ENCODE data around the gene GPR132. TPM values are rescaled to one million over a fixed set of nuclear protein-coding genes. Genes with fewer than 3 reads are reported as not detected.

Gene GPR132
- total and polyA plus RNA-seq, 2 donors (not counting 3 experiments of a cell fraction or from before 2014, with no cell fraction given), result not detected

GRCh38 chr14:105064721-105065143 is 498 bp downstream of the GPR132 start:
- no TSS peak for BruUV-seq (replicated peaks)
- CTCF ChIA-PET, result interaction anchor here (1.2 kb wide), 1 partner anchor 25 kb away, joined by 5 read pairs; no protein-coding TSS in a partner anchor
- H3K79me2 ChIP-seq (ENCODE audit: control insufficient read depth, insufficient read depth, low read length), result no peaks in the 10 kb centered on the region
- FAIRE-seq (no peak), DNase-seq (ENCODE audit: low read depth, low spot score) (no peak)
- no peak overlapping the region for H3K27ac ChIP-seq (ENCODE audit: insufficient read depth, low read depth, low read length)
- intact Hi-C loops (cut with micrococcal nuclease), result no loop called here
- peaks cover 17% of the 10 kb centered on the region for H3K4me1 ChIP-seq (ENCODE audit: control insufficient read depth, extremely low read depth, insufficient read depth, low read length)
- dilution Hi-C loops (cut with MboI; ENCODE audit: extremely low pct_ligation_motif_present, low sequenced_read_pairs), result no loop called here
- no peak overlapping the region for H3K4me2 ChIP-seq (ENCODE audit: insufficient read depth, low read length)
- H3K9me3 ChIP-seq (replicated peaks; ENCODE audit: control insufficient read depth, insufficient read depth, low read length), result no peaks in the 10 kb centered on the region
- H3K9ac ChIP-seq (replicated peaks; ENCODE audit: extremely low read depth, insufficient read depth, low read length), result no peak overlapping the region
- H2AFZ ChIP-seq (ENCODE audit: low read depth, low read length), result no peak overlapping the region
- no peaks in the 10 kb centered on the region for H3K27me3 ChIP-seq (ENCODE audit: control insufficient read depth in 2 of 2, insufficient read depth in 2 of 2, low read length in 2 of 2)
- POLR2A ChIA-PET, result no interaction called here
- H3K4me3 ChIP-seq (replicated peaks in 1 of 3; ENCODE audit: insufficient read depth in 1 of 3, low read depth in 1 of 3, low read length in 3 of 3), result no peak overlapping the region
- H3K9me1 ChIP-seq (replicated peaks; ENCODE audit: control insufficient read depth, extremely low read depth, insufficient read depth, low read length), result no peaks in the 10 kb centered on the region
- H3K36me3 ChIP-seq (ENCODE audit: control insufficient read depth in 2 of 2, extremely low read depth in 1 of 2, insufficient read depth in 2 of 2, low read length in 2 of 2), result no peaks in the 10 kb centered on the region
- H4K20me1 ChIP-seq (replicated peaks; ENCODE audit: control insufficient read depth, extremely low read depth, insufficient read depth, low read length), result no peaks in the 10 kb centered on the region
- no peak for TF ChIP-seq POLR2AphosphoS5 (IDR thresholded peaks at IDR 0.05; ENCODE audit: insufficient read depth, low read depth, low read length)
- no peak for TF ChIP-seq MYC (IDR thresholded peaks at IDR 0.05; ENCODE audit: low read depth, low read length)
- no peak for TF ChIP-seq JUN (IDR thresholded peaks at IDR 0.05; ENCODE audit: borderline replicate concordance, insufficient read depth, insufficient read length, low read depth)
- no peak for TF ChIP-seq EZH2 (IDR thresholded peaks at IDR 0.05; ENCODE audit: borderline replicate concordance, low read depth, low read length, severe bottlenecking)
- TF ChIP-seq GATA2 (IDR thresholded peaks at IDR 0.05; ENCODE audit: insufficient read depth, insufficient read length, low read depth, low read length), result no peak
- TF ChIP-seq CTCF (IDR thresholded peaks at IDR 0.05; ENCODE audit: extremely low read depth in 1 of 2, insufficient read depth in 1 of 2, low read depth in 1 of 2, low read length in 2 of 2), result no peak
- no peak for TF ChIP-seq FOS (IDR thresholded peaks at IDR 0.05; ENCODE audit: borderline replicate concordance, insufficient read depth, low read length)
- TF ChIP-seq MAX (IDR thresholded peaks at IDR 0.05; ENCODE audit: insufficient read depth, insufficient read length), result no peak
- TF ChIP-seq POLR2A (IDR thresholded peaks at IDR 0.05; ENCODE audit: low read depth, low read length), result no peak
